Activated naive CD8-positive, alpha-beta T cell treated with anti-CD3 and anti-CD28 coated beads for 36 hours (primary cell): Measurements from ENCODE around the gene ZNF568. TPM values are rescaled to one million over a fixed set of nuclear protein-coding genes. Genes with fewer than 3 reads are reported as not detected.

Experiments
- total RNA-seq, 2 experiments: library from RNA; stranded (reverse); gene quantifications; one replicate each; pipeline ENCODE4 v1.2.3, GENCODE V29; 2021

ZNF568 gene
- total RNA-seq, 2 experiments from 2014 or later = 9.5 to 9.8 TPM

Other genes with a start within 250 kb of the ZNF568 start
- 1 to 10 TPM; 7.2 to 8.3 TPM for gene ZNF461, start 249.5 kb upstream of the ZNF568 start, total RNA-seq
- 1 to 10 TPM; 8.0 to 9.4 TPM for gene ZNF567, start 228.7 kb upstream of the ZNF568 start, total RNA-seq
- gene ZNF850, start 143.5 kb upstream of the ZNF568 start, total RNA-seq = 10 to 100 TPM; 10.6 to 13.6 TPM
- gene ZNF790, start 77.9 kb upstream of the ZNF568 start, total RNA-seq = 1 to 10 TPM; 9.0 to 9.6 TPM
- gene ZNF345, start 65.5 kb upstream of the ZNF568 start, total RNA-seq = 1 to 10 TPM; 3.6 to 4.9 TPM
- 1 to 10 TPM; 8.4 to 9.4 TPM for gene ZNF829, start within 50 bp of the ZNF568 start, total RNA-seq
- 10 to 100 TPM; 15.1 to 18.3 TPM for gene ZNF420, start 162.1 kb downstream of the ZNF568 start, total RNA-seq